Measurements from ENCODE around the gene CYP4F8.

GRCh38 chr19:15621801-15622200 is 6.8 kb downstream of the CYP4F8 start:
- TF ChIP-seq, protein P1, sequence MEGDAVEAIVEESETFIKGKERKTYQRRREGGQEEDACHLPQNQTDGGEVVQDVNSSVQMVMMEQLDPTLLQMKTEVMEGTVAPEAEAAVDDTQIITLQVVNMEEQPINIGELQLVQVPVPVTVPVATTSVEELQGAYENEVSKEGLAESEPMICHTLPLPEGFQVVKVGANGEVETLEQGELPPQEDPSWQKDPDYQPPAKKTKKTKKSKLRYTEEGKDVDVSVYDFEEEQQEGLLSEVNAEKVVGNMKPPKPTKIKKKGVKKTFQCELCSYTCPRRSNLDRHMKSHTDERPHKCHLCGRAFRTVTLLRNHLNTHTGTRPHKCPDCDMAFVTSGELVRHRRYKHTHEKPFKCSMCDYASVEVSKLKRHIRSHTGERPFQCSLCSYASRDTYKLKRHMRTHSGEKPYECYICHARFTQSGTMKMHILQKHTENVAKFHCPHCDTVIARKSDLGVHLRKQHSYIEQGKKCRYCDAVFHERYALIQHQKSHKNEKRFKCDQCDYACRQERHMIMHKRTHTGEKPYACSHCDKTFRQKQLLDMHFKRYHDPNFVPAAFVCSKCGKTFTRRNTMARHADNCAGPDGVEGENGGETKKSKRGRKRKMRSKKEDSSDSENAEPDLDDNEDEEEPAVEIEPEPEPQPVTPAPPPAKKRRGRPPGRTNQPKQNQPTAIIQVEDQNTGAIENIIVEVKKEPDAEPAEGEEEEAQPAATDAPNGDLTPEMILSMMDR (IDR thresholded peaks at IDR 0.05): no peak
- TF ChIP-seq POLR2AphosphoS5 (IDR thresholded peaks at IDR 0.05; ENCODE audit: insufficient read depth in 1 of 2, low read depth in 1 of 2) (no peak), POLR2A (IDR thresholded peaks at IDR 0.05) (no peak)

Data from vagina (tissue), 2 donors.